ENCODE measurements around the gene EHD2.
"Not testable (repeated sequence)": the region's sequence is repeated elsewhere in the genome, so short reads cannot be mapped to it uniquely, and the experiment has no call there.

Gene EHD2

GRCh38 chr19:47707135-47707925 lies 5.9 kb upstream of the EHD2 start:
- Histone ChIP-seq H3K36me3 (peaks cover 10% of the 10 kb centered on the region), H3K27ac (no peak overlapping the region), H3K4me1 (ENCODE audit: control insufficient read depth in 1 of 2, insufficient read depth in 1 of 2, low read depth in 1 of 2, low read length in 1 of 2) (no peaks in the 10 kb centered on the region), H3K4me3 (ENCODE audit: low read depth in 1 of 2, low read length in 1 of 2) (no peak overlapping the region), H3K9me3 (no peaks in the 10 kb centered on the region), H3K27me3 (peaks cover 32% of the 10 kb centered on the region)
- TF ChIP-seq CTCF (IDR thresholded peaks at IDR 0.05): peak; percentile 67

GRCh38 chr19:47711652-47712242 lies 1.5 kb upstream of the EHD2 start:
- Histone ChIP-seq H3K27ac (no peak overlapping the region), H3K4me1 (ENCODE audit: control insufficient read depth in 1 of 2, insufficient read depth in 1 of 2, low read depth in 1 of 2, low read length in 1 of 2) (peaks cover 0 to 4% of the 10 kb centered on the region in 2 experiments), H3K9me3 (no peaks in the 10 kb centered on the region), H3K4me3 (ENCODE audit: low read depth in 1 of 2, low read length in 1 of 2) (no peak overlapping the region), H3K36me3 (no peaks in the 10 kb centered on the region), H3K27me3 (peaks cover 56% of the 10 kb centered on the region)
- no peak for TF ChIP-seq CTCF (IDR thresholded peaks at IDR 0.05)

GRCh38 chr19:47714339-47714738 lies 1.1 kb downstream of the EHD2 start:
- H3K4me1 ChIP-seq (ENCODE audit: control insufficient read depth in 1 of 2, insufficient read depth in 1 of 2, low read depth in 1 of 2, low read length in 1 of 2): peaks cover 0 to 4% of the 10 kb centered on the region in 2 experiments
- H3K27ac ChIP-seq: no peak overlapping the region
- H3K4me3 ChIP-seq (ENCODE audit: low read depth in 1 of 2, low read length in 1 of 2): no peak overlapping the region
- H3K27me3 ChIP-seq: peaks cover 46% of the 10 kb centered on the region
- H3K36me3 ChIP-seq: no peaks in the 10 kb centered on the region
- no peaks in the 10 kb centered on the region for H3K9me3 ChIP-seq
- no peak for TF ChIP-seq CTCF (IDR thresholded peaks at IDR 0.05)

GRCh38 chr19:47714855-47715254 lies 1.6 kb downstream of the EHD2 start:
- not testable (repeated sequence) for H3K4me1 ChIP-seq (ENCODE audit: control insufficient read depth in 1 of 2, insufficient read depth in 1 of 2, low read depth in 1 of 2, low read length in 1 of 2); H3K27ac ChIP-seq; H3K9me3 ChIP-seq; H3K36me3 ChIP-seq; H3K4me3 ChIP-seq (ENCODE audit: low read depth in 1 of 2, low read length in 1 of 2)
- H3K27me3 ChIP-seq: peaks cover 46% of the 10 kb centered on the region

- no peak overlapping the region for H3K27ac ChIP-seq
Observed at GRCh38 chr19:47716270-47716937, 3.2 kb downstream of the EHD2 start.

GRCh38 chr19:47718415-47719046 lies 5.3 kb downstream of the EHD2 start:
- H3K4me1 ChIP-seq (ENCODE audit: control insufficient read depth in 1 of 2, insufficient read depth in 1 of 2, low read depth in 1 of 2, low read length in 1 of 2); H3K36me3 ChIP-seq; H3K27ac ChIP-seq; H3K4me3 ChIP-seq (ENCODE audit: low read depth in 1 of 2, low read length in 1 of 2); H3K9me3 ChIP-seq: not testable (repeated sequence)
- H3K27me3 ChIP-seq: peaks cover 22% of the 10 kb centered on the region

More at GRCh38 chr19:47716270-47716937, 3.2 kb downstream of the EHD2 start:
- Histone ChIP-seq H3K36me3 (no peaks in the 10 kb centered on the region), H3K27me3 (peaks cover 44% of the 10 kb centered on the region), H3K4me1 (ENCODE audit: control insufficient read depth in 1 of 2, insufficient read depth in 1 of 2, low read depth in 1 of 2, low read length in 1 of 2) (peaks cover 0 to 4% of the 10 kb centered on the region in 2 experiments), H3K4me3 (ENCODE audit: low read depth in 1 of 2, low read length in 1 of 2) (no peak overlapping the region), H3K9me3 (no peaks in the 10 kb centered on the region)
- TF ChIP-seq CTCF (IDR thresholded peaks at IDR 0.05): no peak
